AML-193 (cell line): ENCODE data around the gene VGLL4.
A peak's percentile ranks its signal among the peaks of the same experiment; 100 is the strongest.

ENCODE experiments used
- DNase-seq, 2 experiments: peaks; one replicate each; lab custom pipeline; 2025; lab: John Stamatoyannopoulos, UW

The VGLL4 gene

GRCh38 chr3:11549580-11550140 is 94.1 kb downstream of the VGLL4 start:
- no peak for DNase-seq

GRCh38 chr3:11548721-11549131 is 95.0 kb downstream of the VGLL4 start:
- DNase-seq: no peak

GRCh38 chr3:11547498-11547897 is 96.2 kb downstream of the VGLL4 start:
- DNase-seq: no peak

GRCh38 chr3:11546657-11547302 is 96.9 kb downstream of the VGLL4 start:
- no peak for DNase-seq

- DNase-seq: no peak
These were observed 98.4 kb downstream of the VGLL4 start for GRCh38 chr3:11545186-11545851.

GRCh38 chr3:11544412-11545181 is 99.1 kb downstream of the VGLL4 start:
- peak; percentile 7 to 19 for DNase-seq

- no peak for DNase-seq
These were observed 99.7 kb downstream of the VGLL4 start for GRCh38 chr3:11543948-11544387.

- DNase-seq: no peak
These were observed 100.4 kb downstream of the VGLL4 start for GRCh38 chr3:11543141-11543947.

GRCh38 chr3:11542551-11542950 is 101.2 kb downstream of the VGLL4 start:
- DNase-seq: no peak

GRCh38 chr3:11541321-11542303 is 102.1 kb downstream of the VGLL4 start:
- no peak for DNase-seq

- no peak for DNase-seq
These were observed 104.0 kb downstream of the VGLL4 start for GRCh38 chr3:11539677-11540076.

- no peak for DNase-seq
These were observed 104.5 kb downstream of the VGLL4 start for GRCh38 chr3:11539218-11539617.

GRCh38 chr3:11538581-11538980 is 105.1 kb downstream of the VGLL4 start:
- no peak for DNase-seq

- no peak for DNase-seq
These were observed 106.6 kb downstream of the VGLL4 start for GRCh38 chr3:11536936-11537612.

- no peak for DNase-seq
These were observed 107.4 kb downstream of the VGLL4 start for GRCh38 chr3:11536132-11536935.

- DNase-seq: no peak
These were observed 108.3 kb downstream of the VGLL4 start for GRCh38 chr3:11535243-11535960.

- DNase-seq: no peak
These were observed 109.0 kb downstream of the VGLL4 start for GRCh38 chr3:11534793-11535101.

GRCh38 chr3:11534011-11534792 is 109.5 kb downstream of the VGLL4 start:
- no peak for DNase-seq
